HTR-8/SVneo (cell line): ENCODE data around the gene EAF1.
"Not testable (repeated sequence)": the region's sequence is repeated elsewhere in the genome, so short reads cannot be mapped to it uniquely, and the experiment has no call there.

ENCODE experiments used
- DNase-seq: peaks from one replicate; pipeline ENCODE4 v3.0.0; 2011; ENCODE audit warnings: low spot score, mixed read lengths; ENCODE audit not compliant: insufficient read length
- FAIRE-seq: peaks from 2 replicates; lab custom pipeline; 2011; peaks lifted over from hg19 to GRCh38; lab: Jason Lieb, UNC

The EAF1 gene

DNA sequence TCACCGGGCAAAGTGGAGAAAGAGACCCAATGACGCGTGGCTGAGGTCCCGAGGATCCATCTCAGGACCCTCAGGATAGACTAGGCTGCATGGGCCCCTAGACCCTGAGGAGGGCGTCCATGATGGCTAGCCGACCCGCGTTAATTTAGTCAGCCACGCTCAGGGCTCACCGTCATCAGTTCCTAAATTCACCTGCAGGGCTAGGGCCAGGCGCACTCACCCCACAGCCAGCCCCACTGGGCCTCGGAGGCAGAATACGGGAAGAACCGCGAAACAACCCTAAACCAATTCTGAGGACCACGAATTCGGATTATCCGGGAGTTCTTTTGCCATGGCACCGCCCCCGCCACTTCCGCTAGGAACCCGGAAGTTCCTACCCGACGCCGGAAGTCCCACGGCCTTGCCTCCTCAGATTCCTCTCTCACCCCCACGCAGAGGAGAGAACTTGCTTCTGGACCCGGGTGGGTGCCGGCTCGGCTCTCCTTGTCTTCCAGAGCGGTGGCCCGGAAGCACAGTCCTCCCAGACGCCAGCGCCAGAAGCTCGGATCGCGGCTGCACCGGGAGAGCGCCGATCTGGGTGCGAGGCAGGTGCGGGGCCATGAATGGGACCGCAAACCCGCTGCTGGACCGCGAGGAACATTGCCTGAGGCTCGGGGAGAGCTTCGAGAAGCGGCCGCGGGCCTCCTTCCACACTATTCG lies at the start of gene EAF1, which contains the start of gene METTL6:
EAF1 (plus strand) TSS at position 417 of the 699 bp plus-strand sequence; CDS start at position 599, 182 bp downstream.
METTL6 (minus strand) TSS at position 363 of the 699 bp plus-strand sequence. CDS start 1,033 bp downstream, outside the sequence.
- DNase-seq (peak; percentile 91), FAIRE-seq (no peak)

DNA sequence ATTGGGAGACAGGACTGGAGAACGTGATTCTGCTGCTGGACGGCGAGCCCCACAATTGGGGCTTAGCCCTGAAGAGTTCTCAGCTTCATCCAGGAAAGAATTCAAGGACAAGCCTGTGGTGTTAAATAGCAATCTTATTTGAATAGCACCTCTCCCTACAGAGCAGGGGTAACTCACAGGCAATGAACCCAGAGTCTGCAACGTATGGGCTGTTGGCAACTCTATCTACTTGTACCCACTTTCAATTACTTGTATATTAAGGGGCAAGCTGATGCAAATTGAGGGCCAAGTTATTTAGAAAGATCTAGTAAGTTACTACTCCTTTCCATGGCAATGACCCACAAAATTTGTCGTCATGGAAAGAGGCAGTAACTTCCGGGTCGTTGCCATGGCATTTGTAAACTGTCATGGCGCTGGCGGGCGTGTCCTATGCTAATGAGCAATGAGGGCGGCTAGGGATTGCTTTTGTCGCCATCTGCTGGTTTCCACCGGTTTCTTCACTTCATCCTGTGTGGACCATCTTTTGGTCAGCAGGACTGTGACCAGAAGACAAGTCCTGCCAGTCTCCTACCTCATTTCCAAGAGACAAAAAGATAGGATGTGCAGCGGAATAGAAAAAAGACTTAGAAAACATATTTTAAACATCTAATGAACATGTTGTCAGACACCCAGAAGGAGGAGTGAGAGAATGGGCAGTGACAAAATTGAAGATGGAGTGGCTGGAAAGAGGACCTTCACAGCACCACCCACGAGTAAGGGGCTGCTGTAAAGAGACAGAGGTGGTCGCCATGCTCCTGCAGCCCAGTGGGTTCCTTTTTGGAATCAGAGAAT lies 49.2 kb upstream of the EAF1 start:
- FAIRE-seq: peak; percentile 75
- DNase-seq: peak; percentile 59

DNA sequence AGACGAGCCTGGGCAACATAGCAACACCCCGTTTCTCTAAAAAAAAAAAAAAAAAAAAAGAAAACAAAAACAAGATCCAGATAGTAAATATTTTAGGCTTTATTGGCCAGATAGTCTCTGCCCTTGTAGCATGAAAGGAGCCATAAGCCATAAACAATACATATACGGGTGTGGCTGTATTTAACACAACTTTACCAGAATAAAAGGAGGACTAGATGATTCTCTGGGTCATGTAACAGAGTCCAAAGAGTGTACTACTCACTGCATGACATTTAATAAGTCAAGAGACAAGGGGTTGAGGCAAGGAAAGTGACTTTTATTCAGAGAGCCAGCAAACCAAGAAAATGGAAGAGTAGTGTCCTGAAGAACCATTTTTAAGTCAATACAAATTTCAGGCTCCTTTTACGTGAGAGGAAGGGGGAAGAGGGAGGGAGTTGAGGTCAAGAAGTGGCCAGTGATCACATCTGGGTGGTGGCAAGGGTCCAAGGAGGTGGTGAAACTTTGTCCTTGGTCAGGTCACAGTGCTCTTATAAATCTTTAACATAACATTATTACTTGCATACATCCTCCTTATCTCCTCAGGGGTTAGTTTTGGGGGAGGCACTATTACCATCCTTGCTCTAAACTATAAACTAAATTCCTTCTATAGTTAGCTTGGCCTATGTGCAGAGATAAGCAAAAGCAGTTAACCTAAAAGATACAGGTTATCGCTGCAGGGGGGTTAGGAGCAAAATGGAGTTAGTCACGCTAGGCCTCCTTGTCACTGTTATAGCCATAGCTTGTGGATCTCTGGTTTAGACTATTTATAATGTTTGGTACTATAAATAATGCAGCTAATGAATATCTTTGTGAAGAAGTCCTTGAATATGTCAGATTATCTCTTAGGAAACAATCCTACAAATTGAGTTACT lies 46.2 kb upstream of the EAF1 start:
- DNase-seq: no peak
- no peak for FAIRE-seq

DNA sequence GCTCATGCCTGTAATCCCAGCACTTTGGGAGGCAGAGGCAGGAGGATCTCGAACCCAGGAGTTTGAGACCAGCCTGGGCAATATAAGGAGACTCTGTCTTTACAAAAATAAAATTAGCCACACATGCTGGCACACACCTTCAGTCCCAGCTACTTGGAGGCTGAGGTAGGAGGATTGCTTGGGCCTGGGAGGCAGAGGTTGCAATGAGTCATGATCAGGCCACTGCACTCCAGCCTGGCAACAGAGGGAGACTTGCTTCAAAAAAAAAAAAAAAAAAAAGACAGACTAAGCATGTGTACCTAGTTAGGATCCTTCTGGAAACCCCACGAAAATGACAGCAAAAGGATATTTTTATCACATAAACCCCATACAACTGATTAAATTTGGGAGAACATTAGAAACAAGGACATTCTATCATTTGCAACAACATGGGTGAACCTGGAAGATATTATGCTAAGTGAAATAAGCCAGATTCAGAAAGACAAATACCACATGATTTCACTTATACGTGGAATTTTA lies 44.9 kb upstream of the EAF1 start:
- FAIRE-seq (no peak), DNase-seq (no peak)

DNA sequence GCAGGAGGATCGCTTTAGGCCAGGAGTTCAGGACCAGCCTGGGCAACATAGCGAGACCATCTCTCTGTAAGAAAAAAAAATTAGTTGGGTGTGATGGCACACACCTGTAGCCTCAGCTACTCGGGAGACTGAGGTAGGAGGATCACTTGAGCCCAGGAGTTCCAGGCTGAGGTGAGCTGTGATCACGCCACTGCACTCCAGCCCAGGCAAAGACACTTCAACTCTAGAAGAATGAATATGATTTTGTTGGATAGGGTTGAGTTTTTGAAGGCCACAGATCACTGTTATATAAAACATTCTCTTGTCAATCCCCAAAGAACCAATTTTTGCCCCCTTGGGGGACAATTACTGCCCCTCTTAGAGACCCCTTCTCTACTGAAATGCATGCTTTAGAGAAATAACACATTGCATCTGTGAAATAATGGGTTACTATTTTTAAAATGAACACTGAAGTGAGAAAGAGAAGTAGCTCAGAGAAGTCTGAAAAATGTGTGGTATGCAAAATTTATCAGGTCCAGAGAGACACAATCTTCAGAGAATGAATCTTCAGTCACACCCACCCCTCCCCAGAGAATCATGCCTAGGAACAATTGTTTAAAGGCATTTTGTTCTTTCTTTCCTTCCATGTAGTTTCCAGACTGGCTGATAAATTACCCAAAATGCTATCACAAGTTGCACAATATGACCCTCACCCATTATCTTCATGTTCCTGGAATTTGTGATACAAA lies 42.7 kb upstream of the EAF1 start:
- FAIRE-seq: no peak
- DNase-seq: no peak

DNA sequence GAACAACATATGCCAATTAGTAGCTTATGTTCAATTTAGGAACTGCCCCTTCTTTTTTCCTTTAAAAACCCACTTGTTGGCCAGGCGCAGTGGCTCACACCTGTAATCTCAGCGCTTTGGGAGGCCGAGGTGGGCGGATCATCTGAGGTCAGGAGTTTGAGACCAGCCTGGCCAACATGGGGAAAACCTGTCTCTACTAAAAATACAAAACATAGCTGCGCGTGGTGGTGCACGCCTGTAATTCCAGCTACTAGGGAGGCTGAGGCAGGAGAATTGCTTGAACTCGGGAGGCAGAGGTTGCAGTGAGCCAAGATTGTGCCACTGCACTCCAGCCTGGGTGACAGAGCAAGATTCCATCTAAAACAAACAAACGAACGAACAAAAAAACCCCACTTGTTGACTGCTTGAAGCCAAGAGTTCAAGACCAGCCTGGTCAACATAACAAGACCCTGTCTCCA lies 42.1 kb upstream of the EAF1 start:
- not testable (repeated sequence) for FAIRE-seq, DNase-seq

DNA sequence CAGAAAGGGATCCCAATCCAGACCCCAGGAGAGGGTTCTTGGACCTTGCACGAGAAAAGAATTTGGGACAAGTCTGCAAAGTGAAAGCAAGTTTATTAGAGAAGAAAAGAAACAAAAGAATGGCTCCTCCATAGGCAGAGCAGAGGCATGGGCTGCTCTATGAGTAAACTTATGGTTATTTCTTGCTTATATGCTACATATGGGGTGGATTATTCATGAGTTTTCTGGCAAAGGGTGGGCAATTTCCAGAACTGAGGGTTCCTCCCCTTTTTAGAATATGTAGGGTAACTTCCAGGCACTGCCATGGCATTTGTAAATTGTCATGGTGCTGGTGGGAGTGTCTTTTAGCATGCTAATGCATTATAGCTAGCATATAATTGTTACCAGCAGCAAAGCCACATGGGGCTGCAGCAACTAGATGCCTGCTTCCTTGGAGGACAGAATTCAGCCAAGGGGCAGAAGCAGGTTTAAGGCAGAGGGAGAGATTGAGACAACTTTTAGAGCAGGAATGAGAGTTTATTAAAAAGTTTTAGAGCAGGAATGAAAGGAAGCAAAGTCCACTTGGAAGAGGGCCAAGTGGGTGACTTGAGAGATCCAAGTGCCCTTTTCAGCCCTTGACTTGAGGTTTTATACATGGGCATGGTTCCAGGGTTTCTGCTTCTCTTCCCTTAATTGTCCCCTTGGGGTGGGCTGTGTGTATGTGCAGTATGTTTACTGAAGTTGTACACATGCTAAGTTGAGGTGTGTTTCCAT lies 41.3 kb upstream of the EAF1 start:
- FAIRE-seq (no peak), DNase-seq (no peak)

DNA sequence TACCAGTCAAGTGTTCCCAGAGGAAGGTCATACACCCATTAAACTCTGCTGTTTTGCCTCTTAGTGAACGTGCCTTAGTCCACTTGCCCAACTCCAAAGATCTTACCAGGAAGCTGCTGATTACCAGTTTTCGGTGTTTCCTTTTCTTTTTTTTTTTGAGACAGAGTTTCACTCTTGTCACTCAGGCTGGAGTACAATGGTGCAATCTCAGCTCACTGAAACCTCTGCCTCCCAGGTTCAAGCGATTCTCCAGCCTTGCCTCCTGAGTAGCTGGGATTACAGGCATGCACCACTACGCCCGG lies 40.8 kb upstream of the EAF1 start:
- DNase-seq, FAIRE-seq: not testable (repeated sequence)

DNA sequence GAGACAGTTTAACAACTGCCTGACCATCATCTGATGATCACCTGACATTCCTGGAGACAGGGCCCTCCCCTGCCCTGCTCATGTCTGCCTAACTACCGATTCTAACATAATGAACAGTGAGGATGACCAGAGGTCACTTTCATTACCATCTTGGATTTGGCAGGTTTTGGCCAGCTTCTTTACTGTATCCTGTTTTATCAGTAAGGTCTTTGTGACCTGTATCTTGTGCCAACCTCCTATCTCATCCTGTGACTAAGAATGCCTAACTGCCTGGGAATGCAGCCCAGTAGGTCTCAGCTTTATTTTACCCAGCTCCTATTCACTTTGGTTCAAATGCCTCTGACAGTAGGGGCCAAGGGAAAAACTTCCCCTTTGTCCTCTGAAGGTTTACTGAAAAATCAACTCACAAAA lies 40.2 kb upstream of the EAF1 start:
- no peak for DNase-seq
- FAIRE-seq: no peak

DNA sequence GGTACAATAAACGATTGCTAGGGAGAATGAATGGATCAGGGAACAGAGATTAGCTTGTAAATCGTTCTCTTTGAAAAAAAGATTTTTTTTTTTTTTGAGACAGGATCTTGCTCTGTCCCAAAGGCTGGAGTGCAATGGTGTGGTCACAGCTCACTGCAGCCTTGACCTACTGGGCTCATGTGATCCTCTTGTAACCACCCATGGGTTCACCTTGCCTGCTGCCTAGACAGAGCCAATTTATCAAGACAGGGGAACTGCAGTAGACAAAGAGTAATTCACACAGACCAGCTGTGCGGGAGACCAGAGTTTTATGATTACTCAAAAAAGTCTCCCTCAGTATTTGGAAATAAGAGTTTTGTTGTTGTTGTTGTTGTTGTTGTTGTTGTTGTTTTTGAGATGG lies 39.7 kb upstream of the EAF1 start:
- FAIRE-seq: no peak

DNA sequence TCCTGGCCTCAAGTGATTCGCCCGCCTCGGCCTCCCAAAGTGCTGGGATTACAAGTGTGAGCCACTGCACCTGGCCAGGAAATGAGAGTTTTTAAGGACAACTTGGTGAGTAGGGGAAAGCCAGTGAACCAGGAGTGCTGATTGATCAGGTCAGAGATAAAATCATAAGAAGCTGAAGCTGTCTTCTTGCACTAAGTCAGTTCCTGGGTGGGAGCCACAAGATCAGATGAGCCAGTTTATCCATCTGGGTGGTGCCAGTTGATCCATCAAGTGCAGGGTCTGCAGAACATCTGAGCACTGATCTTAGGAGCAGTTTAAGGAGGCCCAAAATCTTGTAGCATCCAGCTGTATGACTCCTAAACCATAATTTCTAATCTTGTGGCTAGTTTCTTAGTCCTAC lies 39.1 kb upstream of the EAF1 start:
- not testable (repeated sequence) for FAIRE-seq, DNase-seq

More for the DNA sequence above, 39.7 kb upstream of the EAF1 start:
- DNase-seq: no peak

DNA sequence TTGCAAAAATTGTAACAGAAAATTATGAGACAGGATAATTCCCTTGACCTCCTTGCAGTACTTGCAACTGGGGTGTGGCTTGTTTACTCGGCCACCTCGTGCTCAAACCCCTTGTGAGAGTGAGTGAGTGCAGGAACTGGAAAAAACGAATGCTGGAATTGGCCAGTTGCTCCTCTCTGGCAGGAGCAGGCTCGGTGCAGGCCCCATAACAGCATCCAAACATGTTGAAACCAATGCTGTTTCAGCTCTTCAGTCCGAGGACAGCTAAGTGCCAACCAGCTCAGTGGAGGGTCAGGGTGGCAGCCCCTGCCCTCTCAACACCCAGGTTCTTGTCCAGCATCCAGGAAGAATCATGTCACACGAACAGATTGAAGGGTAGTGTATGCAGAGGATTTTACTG lies 36.9 kb upstream of the EAF1 start:
- DNase-seq (no peak), FAIRE-seq (no peak)

DNA sequence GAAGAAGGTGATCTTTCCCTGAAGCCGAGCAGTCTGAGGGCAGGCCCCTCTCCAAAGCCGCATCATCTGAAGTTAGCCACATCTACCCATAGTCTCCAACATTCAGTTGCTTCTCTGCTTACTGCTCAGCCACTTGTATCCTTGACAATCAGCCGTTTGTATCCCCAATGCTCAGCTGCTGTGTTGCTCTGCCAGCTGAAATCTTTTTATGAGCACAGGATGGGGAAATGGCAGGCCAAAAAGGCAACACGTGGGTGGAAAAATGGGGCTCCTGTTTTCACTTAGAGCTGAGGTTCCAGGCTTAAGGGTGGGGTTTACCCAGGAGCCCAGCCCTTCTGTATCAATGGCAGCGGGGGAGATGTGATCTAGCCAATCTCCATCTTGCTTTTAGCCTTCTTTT lies 36.4 kb upstream of the EAF1 start:
- FAIRE-seq (no peak), DNase-seq (no peak)

DNA sequence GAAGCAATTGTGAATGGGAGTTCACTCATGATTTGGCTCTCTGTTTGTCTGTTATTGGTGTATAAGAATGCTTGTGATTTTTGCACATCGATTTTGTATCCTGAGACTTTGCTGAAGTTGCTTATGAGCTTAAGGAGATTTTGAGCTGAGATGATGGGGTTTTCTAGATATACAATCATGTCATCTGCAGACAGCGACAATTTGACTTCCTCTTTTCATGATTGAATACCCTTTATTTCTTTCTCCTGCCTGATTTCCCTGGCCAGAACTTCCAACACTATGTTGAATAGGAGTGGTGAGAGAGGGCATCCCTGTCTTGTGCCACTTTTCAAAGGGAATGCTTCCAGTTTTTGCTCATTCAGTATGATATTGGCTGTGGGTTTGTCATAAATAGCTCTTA lies 34.1 kb upstream of the EAF1 start:
- FAIRE-seq: not testable (repeated sequence)

DNA sequence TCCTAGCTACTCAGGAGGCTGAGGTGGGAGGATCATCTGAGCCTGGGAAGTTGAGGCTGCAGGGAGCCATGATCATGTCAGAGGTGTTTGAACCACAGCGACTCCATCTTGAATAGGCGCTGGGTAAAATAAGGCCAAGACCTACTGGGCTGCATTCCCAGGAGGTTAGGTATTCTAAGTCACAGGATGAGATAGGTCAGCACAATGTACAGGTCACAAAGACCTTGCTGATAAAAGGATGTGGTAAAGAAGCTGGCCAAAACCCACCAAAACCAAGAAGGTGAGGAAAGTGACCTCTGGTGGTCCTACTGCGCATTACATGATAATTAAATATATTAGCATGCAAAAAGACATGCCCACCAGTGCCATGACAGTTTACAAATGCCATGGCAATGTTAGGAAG lies 28.7 kb upstream of the EAF1 start:
- not testable (repeated sequence) for DNase-seq, FAIRE-seq

More for the DNA sequence above, 34.1 kb upstream of the EAF1 start:
- not testable (repeated sequence) for DNase-seq

DNA sequence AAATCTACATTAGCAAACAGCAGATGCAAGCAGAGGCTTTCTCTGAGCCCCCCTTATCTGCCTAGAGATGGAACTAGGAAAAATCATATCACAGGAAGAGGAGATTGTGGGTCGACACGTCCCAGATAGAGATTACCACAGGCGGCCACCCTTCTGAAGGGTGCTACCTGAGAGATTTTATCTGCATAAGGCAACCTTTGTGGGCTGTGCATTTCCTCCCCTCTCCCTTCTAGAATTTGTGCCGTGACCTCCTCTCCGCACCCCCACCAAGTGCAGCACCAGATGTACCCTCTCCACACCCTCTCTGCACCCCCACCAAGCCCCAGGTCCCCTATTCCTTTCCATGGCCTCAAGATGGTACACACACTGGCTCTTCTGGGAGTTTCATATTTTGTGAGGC lies 27.4 kb upstream of the EAF1 start:
- FAIRE-seq: no peak
- DNase-seq: no peak

DNA sequence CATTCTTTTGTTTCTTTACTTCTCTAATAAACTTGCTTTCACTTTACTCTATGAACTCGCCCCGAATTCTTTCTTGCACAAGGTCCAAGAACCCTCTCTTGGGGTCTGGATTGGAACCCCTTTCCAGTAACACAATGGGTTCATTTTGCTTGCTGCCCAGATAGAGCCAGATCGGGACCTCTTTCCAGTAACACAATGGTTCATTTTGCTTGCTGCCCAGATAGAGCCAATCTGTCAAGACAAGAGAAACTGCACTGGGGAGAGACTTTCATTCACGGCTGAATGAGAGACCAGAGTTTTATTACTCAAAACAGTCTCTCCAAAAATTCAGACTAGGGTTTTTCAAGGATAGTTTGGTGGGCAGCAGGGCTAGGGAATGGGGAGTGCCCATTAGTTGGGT lies 25.5 kb upstream of the EAF1 start:
- FAIRE-seq: no peak

DNA sequence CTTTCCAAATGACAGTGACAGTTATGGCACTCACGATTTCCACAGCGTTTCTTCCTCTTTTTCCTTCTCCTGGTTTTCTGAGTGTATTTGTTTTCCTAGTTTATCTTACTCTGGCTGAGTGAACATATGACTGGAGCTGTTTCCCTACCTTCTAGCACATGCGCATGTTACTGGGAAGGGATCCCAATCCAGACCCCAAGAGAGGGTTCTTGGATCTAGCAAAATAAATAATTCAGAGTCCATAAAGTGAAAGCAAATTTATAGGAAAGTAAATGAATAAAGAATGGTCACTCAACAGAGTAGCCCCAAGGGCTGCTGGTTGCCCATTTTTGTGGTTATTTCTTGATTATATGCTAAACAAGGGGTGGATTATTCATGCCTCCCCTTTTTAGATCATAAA lies 23.9 kb upstream of the EAF1 start:
- no peak for DNase-seq
- FAIRE-seq: no peak

More for the DNA sequence above, 25.5 kb upstream of the EAF1 start:
- DNase-seq: no peak

DNA sequence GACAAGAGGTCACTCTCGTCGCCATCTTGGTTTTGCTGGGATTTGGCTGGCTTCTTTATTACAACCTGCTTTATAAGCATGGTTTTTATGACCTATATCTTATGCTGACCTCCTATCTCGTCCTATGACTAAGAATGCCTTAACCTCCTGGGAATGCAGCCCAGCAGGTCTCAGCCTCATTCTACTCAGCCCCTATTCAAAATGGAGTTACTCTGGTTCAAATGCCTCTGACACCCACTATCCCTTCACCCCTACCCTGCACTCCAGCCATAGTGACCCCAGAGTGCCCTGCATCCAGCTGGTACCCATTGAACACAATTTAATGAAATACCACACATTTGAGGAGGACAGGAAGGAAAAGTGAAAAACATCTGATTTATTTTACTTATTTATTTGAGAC lies 23.4 kb upstream of the EAF1 start:
- FAIRE-seq (no peak), DNase-seq (no peak)
